Measurements from ENCODE around the gene TRIM32. TPM values are rescaled to one million over a fixed set of nuclear protein-coding genes. Genes with fewer than 3 reads are reported as not detected.

TRIM32 gene
- total RNA-seq, 1 experiment from 2014 or later: 20.2 TPM

DNA sequence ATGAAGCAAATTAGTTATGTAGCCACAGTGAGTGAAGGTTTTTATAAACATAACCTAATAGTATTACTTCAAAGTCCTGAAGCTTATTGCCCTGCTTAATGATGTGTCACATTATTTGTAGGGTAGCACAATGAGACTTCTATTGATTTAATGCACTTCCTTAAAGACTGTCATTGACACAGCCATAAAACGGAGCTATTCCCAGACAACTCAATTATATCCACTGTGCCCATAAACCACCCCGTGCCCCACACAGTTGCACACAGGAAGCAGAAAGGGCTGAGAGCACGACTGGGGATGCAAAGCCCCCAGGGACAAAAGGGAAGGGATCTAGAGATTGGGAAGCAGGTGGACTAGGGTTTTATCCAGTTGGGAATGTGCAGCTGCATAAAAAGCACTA, 37.0 kb downstream of the TRIM32 start:
- H3K9me3 ChIP-seq (ENCODE audit: control insufficient read depth, insufficient read depth, low read depth, low read length): no peaks in the 10 kb centered on the region

DNA sequence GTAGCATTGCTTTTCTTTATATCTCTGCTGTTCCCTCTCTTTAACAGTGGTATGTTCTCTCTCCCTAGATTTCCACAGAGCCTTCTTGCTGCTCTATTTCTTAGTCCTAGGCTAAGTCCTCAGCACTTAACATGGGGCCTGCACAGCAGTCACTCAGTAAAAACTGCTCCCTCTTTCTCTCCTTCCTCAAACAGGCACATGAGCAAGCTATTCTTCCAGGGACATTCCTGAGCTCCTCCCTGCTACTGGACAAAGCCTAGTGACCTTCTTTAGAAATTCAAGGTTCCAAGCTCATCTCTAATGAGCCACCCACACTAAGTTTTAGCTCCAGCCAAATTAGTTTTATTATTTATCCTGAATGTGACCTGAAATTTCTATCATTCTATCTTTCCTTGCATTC, 39.5 kb downstream of the TRIM32 start:
- H3K4me3 ChIP-seq (ENCODE audit: low read depth in 2 of 2, low read length in 2 of 2): no peak overlapping the region
- intact Hi-C loops (cut with micrococcal nuclease; ENCODE audit: unreplicated experiment) (no loop called here), in situ Hi-C loops (cut with HindIII; ENCODE audit: low pct_unique_long_range_greater_than_20kb, low sequenced_read_pairs) (no loop called here)
- no peaks in the 10 kb centered on the region for H3K36me3 ChIP-seq (ENCODE audit: control insufficient read depth, insufficient read depth, low read length)
- ChIA-PET POLR2A (no interaction called here), CTCF (interaction anchor here (0.7 kb wide), 1 partner anchor 8 kb away, joined by 4 read pairs; no protein-coding TSS in a partner anchor)
- no peaks in the 10 kb centered on the region for H3K4me1 ChIP-seq (ENCODE audit: control insufficient read depth, insufficient read depth, low read length)
- no peaks in the 10 kb centered on the region for H3K27me3 ChIP-seq (ENCODE audit: control insufficient read depth, insufficient read depth, low read length)
- TF ChIP-seq POLR2AphosphoS5 (IDR thresholded peaks at IDR 0.05; ENCODE audit: low read depth, low read length) (no peak), TCF7L2 (IDR thresholded peaks at IDR 0.05; ENCODE audit: low read depth, low read length) (no peak), SIN3A (IDR thresholded peaks at IDR 0.05; ENCODE audit: borderline replicate concordance, insufficient read depth, low read depth, low read length) (no peak)
- TF ChIP-seq, protein P1, sequence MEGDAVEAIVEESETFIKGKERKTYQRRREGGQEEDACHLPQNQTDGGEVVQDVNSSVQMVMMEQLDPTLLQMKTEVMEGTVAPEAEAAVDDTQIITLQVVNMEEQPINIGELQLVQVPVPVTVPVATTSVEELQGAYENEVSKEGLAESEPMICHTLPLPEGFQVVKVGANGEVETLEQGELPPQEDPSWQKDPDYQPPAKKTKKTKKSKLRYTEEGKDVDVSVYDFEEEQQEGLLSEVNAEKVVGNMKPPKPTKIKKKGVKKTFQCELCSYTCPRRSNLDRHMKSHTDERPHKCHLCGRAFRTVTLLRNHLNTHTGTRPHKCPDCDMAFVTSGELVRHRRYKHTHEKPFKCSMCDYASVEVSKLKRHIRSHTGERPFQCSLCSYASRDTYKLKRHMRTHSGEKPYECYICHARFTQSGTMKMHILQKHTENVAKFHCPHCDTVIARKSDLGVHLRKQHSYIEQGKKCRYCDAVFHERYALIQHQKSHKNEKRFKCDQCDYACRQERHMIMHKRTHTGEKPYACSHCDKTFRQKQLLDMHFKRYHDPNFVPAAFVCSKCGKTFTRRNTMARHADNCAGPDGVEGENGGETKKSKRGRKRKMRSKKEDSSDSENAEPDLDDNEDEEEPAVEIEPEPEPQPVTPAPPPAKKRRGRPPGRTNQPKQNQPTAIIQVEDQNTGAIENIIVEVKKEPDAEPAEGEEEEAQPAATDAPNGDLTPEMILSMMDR (IDR thresholded peaks at IDR 0.05): no peak
- TF ChIP-seq, protein P2, sequence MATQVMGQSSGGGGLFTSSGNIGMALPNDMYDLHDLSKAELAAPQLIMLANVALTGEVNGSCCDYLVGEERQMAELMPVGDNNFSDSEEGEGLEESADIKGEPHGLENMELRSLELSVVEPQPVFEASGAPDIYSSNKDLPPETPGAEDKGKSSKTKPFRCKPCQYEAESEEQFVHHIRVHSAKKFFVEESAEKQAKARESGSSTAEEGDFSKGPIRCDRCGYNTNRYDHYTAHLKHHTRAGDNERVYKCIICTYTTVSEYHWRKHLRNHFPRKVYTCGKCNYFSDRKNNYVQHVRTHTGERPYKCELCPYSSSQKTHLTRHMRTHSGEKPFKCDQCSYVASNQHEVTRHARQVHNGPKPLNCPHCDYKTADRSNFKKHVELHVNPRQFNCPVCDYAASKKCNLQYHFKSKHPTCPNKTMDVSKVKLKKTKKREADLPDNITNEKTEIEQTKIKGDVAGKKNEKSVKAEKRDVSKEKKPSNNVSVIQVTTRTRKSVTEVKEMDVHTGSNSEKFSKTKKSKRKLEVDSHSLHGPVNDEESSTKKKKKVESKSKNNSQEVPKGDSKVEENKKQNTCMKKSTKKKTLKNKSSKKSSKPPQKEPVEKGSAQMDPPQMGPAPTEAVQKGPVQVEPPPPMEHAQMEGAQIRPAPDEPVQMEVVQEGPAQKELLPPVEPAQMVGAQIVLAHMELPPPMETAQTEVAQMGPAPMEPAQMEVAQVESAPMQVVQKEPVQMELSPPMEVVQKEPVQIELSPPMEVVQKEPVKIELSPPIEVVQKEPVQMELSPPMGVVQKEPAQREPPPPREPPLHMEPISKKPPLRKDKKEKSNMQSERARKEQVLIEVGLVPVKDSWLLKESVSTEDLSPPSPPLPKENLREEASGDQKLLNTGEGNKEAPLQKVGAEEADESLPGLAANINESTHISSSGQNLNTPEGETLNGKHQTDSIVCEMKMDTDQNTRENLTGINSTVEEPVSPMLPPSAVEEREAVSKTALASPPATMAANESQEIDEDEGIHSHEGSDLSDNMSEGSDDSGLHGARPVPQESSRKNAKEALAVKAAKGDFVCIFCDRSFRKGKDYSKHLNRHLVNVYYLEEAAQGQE (IDR thresholded peaks at IDR 0.05; ENCODE audit: insufficient read depth in 1 of 2, low read depth in 2 of 2, low read length in 1 of 2): no peak
- no peak overlapping the region for H3K27ac ChIP-seq (ENCODE audit: low read length)
- no peak for DNase-seq (ENCODE audit: low read depth, low spot score)
- H3K9me3 ChIP-seq (ENCODE audit: control insufficient read depth, insufficient read depth, low read depth, low read length): no peaks in the 10 kb centered on the region
- ATAC-seq: no peak
- BruUV-seq (replicated peaks): no TSS peak

More for the DNA sequence above, 37.0 kb downstream of the TRIM32 start:
- no peaks in the 10 kb centered on the region for H3K27me3 ChIP-seq (ENCODE audit: control insufficient read depth, insufficient read depth, low read length)
- no peak for TF ChIP-seq TCF7L2 (IDR thresholded peaks at IDR 0.05; ENCODE audit: low read depth, low read length)
- TF ChIP-seq, protein P2 (IDR thresholded peaks at IDR 0.05; ENCODE audit: insufficient read depth in 1 of 2, low read depth in 2 of 2, low read length in 1 of 2): no peak
- TF ChIP-seq POLR2AphosphoS5 (IDR thresholded peaks at IDR 0.05; ENCODE audit: low read depth, low read length): no peak
- TF ChIP-seq, protein P1 (IDR thresholded peaks at IDR 0.05): no peak
- no peak for TF ChIP-seq SIN3A (IDR thresholded peaks at IDR 0.05; ENCODE audit: borderline replicate concordance, insufficient read depth, low read depth, low read length)
- DNase-seq (ENCODE audit: low read depth, low spot score) (no peak), ATAC-seq (no peak)
- in situ Hi-C loops (cut with HindIII; ENCODE audit: low pct_unique_long_range_greater_than_20kb, low sequenced_read_pairs) (no loop called here), intact Hi-C loops (cut with micrococcal nuclease; ENCODE audit: unreplicated experiment) (no loop called here)
- no peak overlapping the region for H3K4me3 ChIP-seq (ENCODE audit: low read depth in 2 of 2, low read length in 2 of 2)
- no TSS peak for BruUV-seq (replicated peaks)
- ChIA-PET POLR2A (no interaction called here), CTCF (no interaction called here)
- H3K36me3 ChIP-seq (ENCODE audit: control insufficient read depth, insufficient read depth, low read length): no peaks in the 10 kb centered on the region
- H3K4me1 ChIP-seq (ENCODE audit: control insufficient read depth, insufficient read depth, low read length): no peaks in the 10 kb centered on the region
- no peak overlapping the region for H3K27ac ChIP-seq (ENCODE audit: low read length)
